SK-N-MC (cell line): ENCODE data around the gene RASAL1.

ENCODE experiments used
- FOXP2 ChIP-seq: optimal IDR thresholded peaks from 2 replicates; pipeline ENCODE3; 2011; ENCODE audit warnings: mild to moderate bottlenecking, moderate library complexity; ENCODE audit not compliant: insufficient read depth; ENCODE audit errors: extremely low read length, control extremely low read depth
- POLR2AphosphoS5 ChIP-seq: IDR thresholded peaks from 2 replicates; pipeline ENCODE4 v1.6.1; 2012; ENCODE audit warnings: mild to moderate bottlenecking, low read depth, low read length, borderline replicate concordance

DNA sequence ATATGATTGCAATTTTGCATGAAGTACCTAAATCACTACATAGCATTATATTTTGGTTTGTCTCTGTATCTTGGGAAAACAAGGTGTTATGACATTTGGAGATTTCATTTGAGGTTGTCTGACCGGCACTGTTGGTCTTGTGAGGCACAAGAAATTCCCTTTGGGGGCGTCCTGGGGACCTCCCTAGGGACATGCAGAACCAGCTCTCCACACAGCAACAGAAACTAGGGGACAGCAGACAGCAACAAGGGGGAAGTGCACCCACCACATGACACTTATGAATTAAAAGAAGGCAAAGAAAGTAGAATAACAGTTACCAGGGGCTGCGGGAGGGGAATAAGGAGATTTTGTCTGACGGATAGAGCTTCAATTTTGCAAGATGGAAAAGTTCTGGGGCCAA, 35.4 kb upstream of the RASAL1 start:
- TF ChIP-seq POLR2AphosphoS5 (no peak), FOXP2 (no peak)
